ENCODE measurements around the gene HYOU1. TPM values are rescaled to one million over a fixed set of nuclear protein-coding genes. Genes with fewer than 3 reads are reported as not detected.

HYOU1 gene
- total and polyA plus RNA-seq, 2 of the 8 experiments (the other 6 are each of a cell fraction or from before 2014, with no cell fraction given), result 239 to 295 TPM

DNA sequence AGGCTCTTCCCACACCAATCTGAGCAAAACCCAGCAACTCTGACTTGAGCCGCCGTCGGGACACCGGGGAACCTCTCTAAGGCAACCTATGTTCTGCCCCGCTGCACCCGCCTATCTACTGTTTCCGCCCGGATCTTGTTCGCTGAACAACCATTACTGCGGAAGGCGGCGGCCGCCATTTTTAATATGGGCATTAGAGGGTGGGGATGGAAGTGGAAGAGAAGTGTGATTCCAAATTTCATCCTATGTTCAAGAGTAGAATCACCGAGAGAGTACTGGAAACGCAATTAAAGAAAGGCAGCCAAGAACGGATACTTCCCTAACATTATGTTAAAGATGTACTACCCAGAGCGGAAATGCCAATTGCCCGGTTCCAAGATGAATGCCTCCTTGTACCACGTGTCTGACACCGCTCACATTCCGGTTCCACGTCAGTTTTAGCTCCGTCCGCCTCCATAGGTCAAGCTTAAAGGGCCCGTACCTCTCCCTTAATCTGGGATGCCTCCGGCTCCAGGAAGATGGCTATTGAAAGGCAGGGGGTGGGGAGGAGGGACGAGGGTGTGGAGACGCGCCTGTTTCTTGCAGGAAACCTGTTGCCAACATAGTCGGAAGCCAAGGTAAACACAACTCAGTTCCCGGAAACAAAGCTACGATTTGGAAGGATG is 44.9 kb upstream of the HYOU1 start, which contains the start of gene DPAGT1:
TSS of gene DPAGT1 (minus strand) at position 95 of the 665 bp plus-strand sequence. CDS start 198 bp downstream, outside the sequence.
- Histone ChIP-seq H3K18ac (ENCODE audit: extremely low read depth, low read length) (peak within 1 kb of the TSS; percentile 44), H3K4me3 (ENCODE audit: extremely low read depth in 1 of 4, insufficient read depth in 2 of 4, low read depth in 3 of 4, low read length in 4 of 4) (peak within 1 kb of the TSS; percentile 66 to 97 (median 90)), H3K23ac (ENCODE audit: insufficient read length) (no peak within 1 kb of the TSS), H4K91ac (replicated peaks; ENCODE audit: insufficient read length, low read length) (peak within 1 kb of the TSS; percentile 69), H3K79me1 (ENCODE audit: low read depth, low read length) (peaks cover 7% of the 10 kb centered on the region), H4K20me1 (replicated peaks in 1 of 2; ENCODE audit: control insufficient read depth in 1 of 2, insufficient read depth in 2 of 2, low read length in 2 of 2) (peaks cover 0 to 2% of the 10 kb centered on the region in 2 experiments), H3K9me3 (ENCODE audit: insufficient read depth in 2 of 2, low read depth in 1 of 2, low read length in 1 of 2) (no peaks in the 10 kb centered on the region), H3K56ac (replicated peaks; ENCODE audit: insufficient read length, low read depth, low read length) (peak within 1 kb of the TSS; percentile 65), H2BK5ac (ENCODE audit: low read depth, low read length) (peak within 1 kb of the TSS; percentile 96), H3K14ac (ENCODE audit: insufficient read length) (no peak within 1 kb of the TSS), H4K5ac (ENCODE audit: insufficient read length, low read depth, low read length) (peak within 1 kb of the TSS; percentile 44), H2BK12ac (ENCODE audit: low read depth, low read length) (peak within 1 kb of the TSS; percentile 10), H3K27me3 (replicated peaks in 1 of 4; ENCODE audit: control insufficient read depth in 3 of 4, extremely low read depth in 1 of 4, insufficient read depth in 3 of 4, low read length in 3 of 4) (no peaks in the 10 kb centered on the region), H3K36me3 (ENCODE audit: control insufficient read depth in 2 of 4, insufficient read depth in 4 of 4, low read length in 3 of 4) (peaks cover 5 to 19% (median 13%) of the 10 kb centered on the region in 4 experiments; a peak in 6 of 8 replicates), H3K4me1 (replicated peaks in 1 of 4; ENCODE audit: control insufficient read depth in 3 of 4, insufficient read depth in 4 of 4, low read length in 3 of 4) (peaks cover 3 to 20% (median 5%) of the 10 kb centered on the region in 4 experiments), H3K4ac (replicated peaks; ENCODE audit: insufficient read length, low read depth, low read length) (peak within 1 kb of the TSS; percentile 19), H3K9ac (replicated peaks in 1 of 4; ENCODE audit: extremely low read depth in 1 of 4, low read depth in 3 of 4, low read length in 3 of 4) (peak within 1 kb of the TSS; percentile 76 to 97 (median 88)), H3K23me2 (ENCODE audit: low read depth, low read length) (peaks cover 20% of the 10 kb centered on the region), H3K4me2 (ENCODE audit: insufficient read depth in 1 of 2, low read depth in 2 of 2, low read length in 2 of 2) (peak within 1 kb of the TSS; percentile 92 to 98), H2BK15ac (ENCODE audit: low read length) (0 out of 2 replicates have a peak within 1 kb of the TSS, but pooled peaks have one; percentile 95), H3K79me2 (ENCODE audit: control insufficient read depth in 1 of 2, insufficient read depth in 2 of 2, low read length in 2 of 2) (peaks cover 0 to 12% of the 10 kb centered on the region in 2 experiments; a peak in 2 of 4 replicates), H2AFZ (ENCODE audit: low read length) (peak within 1 kb of the TSS; percentile 100), H2AK5ac (ENCODE audit: low read depth, low read length) (peak within 1 kb of the TSS; percentile 99), H2BK120ac (replicated peaks; ENCODE audit: low read depth, low read length) (peak within 1 kb of the TSS; percentile 44), H3K27ac (ENCODE audit: low read depth, low read length) (peak within 1 kb of the TSS; percentile 99), H4K8ac (ENCODE audit: extremely low read depth, insufficient read depth, low read length) (peak within 1 kb of the TSS; percentile 91), H2BK20ac (ENCODE audit: low read length) (no peak within 1 kb of the TSS; the same call in 1 of the 2 replicates)
- FAIRE-seq (peak; percentile 79), DNase-seq (ENCODE audit: low read depth in 1 of 2, low spot score in 2 of 2) (peak; percentile 79 to 92)
- POLR2A ChIA-PET (ENCODE audit: partially characterized antibody), result interaction anchor here (0.7 to 2.1 kb wide), 26 partner anchors 9 to 284 kb away, joined by 3 to 17 read pairs (median 5); partner anchors contain the start of genes HINFP, HMBS, HYOU1 and MCAM
- WGBS, 2 experiments (ENCODE audit: extremely low coverage in 1 of 2, insufficient coverage in 1 of 2, insufficient read length in 1 of 2, insufficient replicate concordance in 2 of 2, low coverage in 1 of 2, low lambda C conversion rate in 2 of 2, missing lambda C conversion rate in 1 of 2), result 1% methylated on average over 32 of the region's 32 CpGs; no CpG with 5 or more reads in 1 of the 2 experiments
- CTCF ChIA-PET (ENCODE audit: partially characterized antibody), result interaction anchor here (0.6 to 1.7 kb wide), 16 partner anchors 10 to 310 kb away, joined by 3 to 9 read pairs (median 4); partner anchors contain the start of gene VPS11
- TF ChIP-seq RFX5 (IDR thresholded peaks at IDR 0.05; ENCODE audit: borderline replicate concordance, low read depth, low read length) (no peak), MAFK (IDR thresholded peaks at IDR 0.05; ENCODE audit: low read depth, low read length) (no peak)
- TF ChIP-seq, protein P1, sequence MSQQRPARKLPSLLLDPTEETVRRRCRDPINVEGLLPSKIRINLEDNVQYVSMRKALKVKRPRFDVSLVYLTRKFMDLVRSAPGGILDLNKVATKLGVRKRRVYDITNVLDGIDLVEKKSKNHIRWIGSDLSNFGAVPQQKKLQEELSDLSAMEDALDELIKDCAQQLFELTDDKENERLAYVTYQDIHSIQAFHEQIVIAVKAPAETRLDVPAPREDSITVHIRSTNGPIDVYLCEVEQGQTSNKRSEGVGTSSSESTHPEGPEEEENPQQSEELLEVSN (IDR thresholded peaks at IDR 0.05), result peak; percentile 25

All from H1 (cell line).